GM12865 (cell line): Measurements from ENCODE around the gene MED13L.

Source experiments
- DNase-seq: peaks from one replicate; pipeline ENCODE4 v3.0.0; 2010; ENCODE audit warnings: low read depth
- H3K4me3 ChIP-seq: 2 replicates; pipeline ENCODE4 v1.5.1; 2011; ENCODE audit warnings: mild to moderate bottlenecking, low read depth, low read length, control low read depth
- TF ChIP-seq, protein P1 (sequence below): IDR thresholded peaks from 2 replicates; pipeline ENCODE4 v1.5.1; 2011; ENCODE audit warnings: low read length, control low read depth, low read depth, inconsistent platforms; ENCODE audit not compliant: insufficient read depth; ENCODE audit errors: missing control alignments

MED13L gene

DNA sequence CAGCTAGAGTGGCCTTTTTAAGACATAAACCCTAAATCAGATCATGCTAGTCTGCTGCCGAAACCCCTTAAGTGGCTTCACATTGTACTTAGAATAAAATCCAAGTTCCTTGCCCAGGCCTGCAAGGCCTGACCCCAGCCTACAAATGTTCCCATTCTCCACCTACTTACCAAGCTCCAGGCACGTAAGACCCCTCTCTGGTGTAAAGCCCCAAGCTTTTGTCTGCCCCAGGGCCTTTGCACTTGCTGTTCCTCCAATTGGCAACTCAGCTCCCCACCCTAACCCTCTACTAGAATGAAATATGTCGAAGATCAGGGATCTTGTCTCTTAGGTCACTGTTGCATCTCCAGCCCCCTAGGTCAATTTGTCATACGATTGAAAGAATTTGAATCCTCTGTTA, 27.1 kb upstream of the MED13L start:
- TF ChIP-seq, protein P1, sequence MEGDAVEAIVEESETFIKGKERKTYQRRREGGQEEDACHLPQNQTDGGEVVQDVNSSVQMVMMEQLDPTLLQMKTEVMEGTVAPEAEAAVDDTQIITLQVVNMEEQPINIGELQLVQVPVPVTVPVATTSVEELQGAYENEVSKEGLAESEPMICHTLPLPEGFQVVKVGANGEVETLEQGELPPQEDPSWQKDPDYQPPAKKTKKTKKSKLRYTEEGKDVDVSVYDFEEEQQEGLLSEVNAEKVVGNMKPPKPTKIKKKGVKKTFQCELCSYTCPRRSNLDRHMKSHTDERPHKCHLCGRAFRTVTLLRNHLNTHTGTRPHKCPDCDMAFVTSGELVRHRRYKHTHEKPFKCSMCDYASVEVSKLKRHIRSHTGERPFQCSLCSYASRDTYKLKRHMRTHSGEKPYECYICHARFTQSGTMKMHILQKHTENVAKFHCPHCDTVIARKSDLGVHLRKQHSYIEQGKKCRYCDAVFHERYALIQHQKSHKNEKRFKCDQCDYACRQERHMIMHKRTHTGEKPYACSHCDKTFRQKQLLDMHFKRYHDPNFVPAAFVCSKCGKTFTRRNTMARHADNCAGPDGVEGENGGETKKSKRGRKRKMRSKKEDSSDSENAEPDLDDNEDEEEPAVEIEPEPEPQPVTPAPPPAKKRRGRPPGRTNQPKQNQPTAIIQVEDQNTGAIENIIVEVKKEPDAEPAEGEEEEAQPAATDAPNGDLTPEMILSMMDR: no peak
- DNase-seq: no peak
- H3K4me3 ChIP-seq: no peak overlapping the region

DNA sequence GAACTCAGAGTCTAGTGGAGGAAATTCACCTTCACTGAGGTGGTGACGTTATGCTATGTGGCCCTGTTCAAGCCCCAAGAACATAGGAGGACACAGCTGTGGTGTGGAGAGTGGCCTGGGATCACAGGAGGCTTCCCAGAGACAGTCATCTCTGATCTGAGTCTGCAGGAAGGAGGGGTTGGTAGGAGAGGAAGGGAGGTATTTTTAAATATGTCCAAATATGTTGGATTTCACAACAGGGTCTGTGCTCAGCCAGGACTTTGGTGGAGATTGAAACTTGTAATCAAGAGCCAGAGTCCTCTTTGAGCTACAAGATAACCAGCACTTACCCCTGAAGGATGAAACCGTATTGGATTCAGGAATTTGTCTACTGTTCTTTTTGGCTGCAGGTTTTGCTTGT, 26.4 kb upstream of the MED13L start:
- no peak for DNase-seq
- TF ChIP-seq, protein P1: no peak
- H3K4me3 ChIP-seq: no peak overlapping the region

DNA sequence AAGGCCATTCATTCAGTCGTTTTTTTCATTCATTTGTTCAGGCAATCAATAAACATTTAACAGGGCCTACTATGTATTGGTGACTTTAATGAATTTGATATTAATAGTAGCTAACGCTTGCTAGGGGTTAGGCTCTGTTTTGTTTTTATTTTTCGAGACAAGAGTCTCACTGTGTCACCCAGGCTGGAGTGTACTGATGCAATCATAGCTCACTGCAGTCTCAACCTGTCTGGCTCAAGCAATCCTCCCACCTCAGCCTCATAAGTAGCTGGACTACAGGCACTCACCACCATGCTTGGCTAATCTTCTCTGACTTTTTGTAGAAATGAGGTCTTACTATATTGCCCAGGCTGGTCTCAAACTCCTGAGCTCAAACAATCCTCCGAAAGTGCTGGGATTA, 25.6 kb upstream of the MED13L start:
- TF ChIP-seq, protein P1: no peak
- no peak overlapping the region for H3K4me3 ChIP-seq
- no peak for DNase-seq

DNA sequence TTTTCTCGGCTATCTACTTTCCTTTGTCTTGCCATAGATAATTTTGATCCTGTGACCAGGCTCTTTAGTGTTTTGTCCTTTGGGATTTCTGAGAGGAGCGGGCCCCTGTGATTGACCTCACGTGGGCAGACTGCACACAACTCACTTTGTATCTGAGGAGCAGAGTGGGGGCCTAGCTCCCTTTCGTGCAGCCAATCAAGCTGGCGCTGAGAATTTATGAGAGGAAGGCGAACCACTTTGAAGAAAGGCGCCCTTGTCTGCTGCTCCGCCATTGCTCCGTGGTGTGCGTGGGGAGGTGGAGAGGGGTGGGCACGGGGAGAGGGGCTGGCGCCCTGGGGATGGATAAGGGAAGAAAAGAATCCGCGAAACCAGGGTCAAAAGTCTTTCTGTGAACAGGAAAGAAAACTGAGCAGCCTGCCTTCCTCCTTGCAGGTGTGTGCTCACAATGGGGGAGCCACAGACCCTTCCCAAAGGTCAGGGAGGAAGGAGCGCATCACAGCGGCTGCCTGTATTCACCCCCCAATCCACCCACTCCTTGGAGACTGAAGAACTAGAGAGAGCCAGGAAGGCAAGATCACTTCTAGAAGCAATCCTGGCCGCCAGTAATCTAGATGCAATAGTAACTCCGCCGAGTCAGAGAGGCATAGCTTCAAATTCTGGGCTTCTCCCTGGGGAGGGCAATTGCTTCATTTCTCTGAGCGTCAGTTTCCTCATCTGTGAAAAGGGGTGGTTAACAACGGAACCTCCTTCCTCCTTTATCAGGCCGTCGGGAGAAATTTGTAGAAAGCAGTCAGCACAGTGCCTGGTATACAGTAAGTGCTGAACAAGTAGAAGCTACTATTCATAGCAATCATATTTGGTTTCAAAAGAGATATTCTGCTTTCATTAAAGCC, 24.9 kb upstream of the MED13L start:
- TF ChIP-seq, protein P1: no peak
- H3K4me3 ChIP-seq: no peak overlapping the region
- DNase-seq: no peak

DNA sequence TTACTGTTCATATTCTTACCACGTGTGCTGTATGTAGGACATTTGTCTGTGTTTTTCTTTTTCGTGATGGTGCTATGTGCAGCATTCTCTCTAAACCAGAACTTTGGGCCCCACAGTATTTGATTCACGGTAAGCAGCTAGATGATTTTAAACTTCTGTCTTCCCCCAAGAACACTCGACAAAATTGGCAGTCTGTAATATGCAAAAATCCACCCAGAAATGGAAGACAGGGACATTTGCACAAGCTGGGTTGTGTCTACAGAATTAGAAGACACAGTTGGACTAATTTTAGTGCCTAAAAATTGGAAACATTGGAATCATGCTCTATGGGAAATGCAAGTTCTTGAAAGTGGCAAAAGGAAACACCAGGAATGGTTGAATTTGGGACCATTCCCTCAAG, 24.1 kb upstream of the MED13L start:
- no peak overlapping the region for H3K4me3 ChIP-seq
- no peak for DNase-seq
- TF ChIP-seq, protein P1: no peak

DNA sequence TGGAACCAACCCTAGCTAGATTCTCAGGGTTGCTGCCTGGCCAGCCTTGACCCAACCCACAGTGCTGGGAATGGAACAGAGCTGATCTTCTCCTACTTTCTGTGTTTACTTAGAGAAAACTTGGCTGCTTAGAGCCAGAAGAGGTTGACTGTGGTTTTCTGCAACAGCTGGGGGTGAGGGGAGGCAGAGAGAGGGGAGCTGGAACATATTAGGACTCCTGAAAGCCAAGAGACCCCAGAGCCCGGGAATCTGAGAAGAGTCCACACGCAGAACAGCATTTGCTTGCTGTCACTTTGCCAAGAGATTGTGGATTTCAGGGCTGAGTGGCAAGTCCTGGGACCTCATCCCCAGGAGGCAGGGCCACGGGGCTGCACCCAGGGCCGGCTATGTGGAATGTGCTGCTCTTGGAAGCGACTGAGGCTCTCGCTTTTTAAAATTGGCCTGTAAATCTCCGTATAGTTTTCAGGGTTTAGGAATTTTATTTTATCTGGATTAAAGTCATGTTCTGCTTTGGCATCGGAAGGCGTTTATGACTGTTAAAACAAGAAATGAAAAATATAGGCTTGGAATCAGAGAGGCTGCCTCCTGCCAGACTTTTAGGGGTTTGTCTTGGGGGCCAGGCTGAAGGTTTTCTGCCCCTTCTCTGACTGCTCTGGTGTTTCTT, 22.3 kb upstream of the MED13L start:
- TF ChIP-seq, protein P1: no peak
- DNase-seq: no peak
- H3K4me3 ChIP-seq: no peak overlapping the region
